ENCODE data around the gene ARPC1B.

Gene ARPC1B

GRCh38 chr7:99440195-99440594 is 65.7 kb downstream of the ARPC1B start:
- FAIRE-seq: no peak
- no peak for DNase-seq (ENCODE audit: insufficient read length, low spot score)
